C4-2B (cell line): ENCODE results near the gene OR5M8.

ENCODE experiments used
- CTCF ChIP-seq: fragments of 450-650 bp; conservative IDR thresholded peaks from 2 replicates; pipeline ENCODE4 v1.5.1; 2017; ENCODE audit warnings: mild to moderate bottlenecking
- ZFX ChIP-seq: fragments of 450-650 bp; IDR thresholded peaks from 2 replicates; pipeline ENCODE4 v1.6.1; 2017

- TF ChIP-seq CTCF (no peak), ZFX (no peak)
Measured at GRCh38 chr11:56474729-56475235, 16.4 kb downstream of the OR5M8 start.
